ENCODE data around the gene MROH7.

The MROH7 gene

DNA sequence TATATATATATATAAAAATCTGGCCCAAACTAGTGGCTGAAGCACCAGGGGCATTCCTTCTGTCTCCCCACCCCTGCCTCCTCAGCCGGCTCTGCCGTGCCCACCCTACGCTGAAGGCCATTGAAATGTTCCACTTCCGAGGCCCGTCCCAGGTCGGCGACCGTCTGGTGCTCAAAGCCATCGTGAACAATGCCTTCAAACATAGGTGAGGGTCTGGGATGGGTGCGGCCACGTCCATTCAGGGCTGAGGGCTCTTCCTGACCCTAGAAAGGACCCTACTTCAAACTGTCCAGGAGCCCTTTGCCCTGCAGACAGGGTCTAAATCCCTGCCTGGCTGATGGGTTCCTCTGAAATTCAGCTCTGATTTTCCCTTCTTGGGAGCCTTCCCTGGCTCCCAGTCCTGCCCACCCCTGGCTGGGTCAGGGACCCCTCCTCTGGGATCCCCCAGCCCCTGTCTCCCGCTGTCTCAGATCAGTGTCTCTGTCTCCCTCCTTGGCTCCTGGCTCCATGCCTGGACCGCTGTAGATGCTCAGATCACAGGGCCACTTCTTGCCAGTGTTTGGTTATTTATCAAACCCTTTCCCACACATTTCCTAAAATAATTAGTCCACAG lies 42.3 kb upstream of the MROH7 start:
- Histone ChIP-seq H2AFZ (ENCODE audit: low read length) (no peak overlapping the region), H3K9me3 (ENCODE audit: insufficient read depth, low read depth, low read length) (no peaks in the 10 kb centered on the region), H3K4me2 (ENCODE audit: low read depth, low read length, poor library complexity, severe bottlenecking) (no peak overlapping the region), H3F3A (ENCODE audit: low read depth) (peaks cover 3% of the 10 kb centered on the region; the same call in 1 of the 2 replicates), H3K79me2 (ENCODE audit: insufficient read depth, low read length) (no peaks in the 10 kb centered on the region), H3K4me3 (ENCODE audit: low read length, poor library complexity, severe bottlenecking) (no peak overlapping the region), H3K9me2 (replicated peaks; ENCODE audit: low read depth, low read length) (no peaks in the 10 kb centered on the region), H4K20me1 (ENCODE audit: insufficient read depth, low read length, poor library complexity, severe bottlenecking) (no peaks in the 10 kb centered on the region), H3K27me3 (ENCODE audit: insufficient read depth, low read length, poor library complexity, severe bottlenecking) (no peaks in the 10 kb centered on the region), H3K9ac (ENCODE audit: low read depth, low read length, poor library complexity, severe bottlenecking) (no peak overlapping the region), H3K36me3 (ENCODE audit: insufficient read depth, low read length) (no peaks in the 10 kb centered on the region), H3K4me1 (ENCODE audit: insufficient read depth, low read length, poor library complexity, severe bottlenecking) (peaks cover 21% of the 10 kb centered on the region)
- TF ChIP-seq, protein P1, sequence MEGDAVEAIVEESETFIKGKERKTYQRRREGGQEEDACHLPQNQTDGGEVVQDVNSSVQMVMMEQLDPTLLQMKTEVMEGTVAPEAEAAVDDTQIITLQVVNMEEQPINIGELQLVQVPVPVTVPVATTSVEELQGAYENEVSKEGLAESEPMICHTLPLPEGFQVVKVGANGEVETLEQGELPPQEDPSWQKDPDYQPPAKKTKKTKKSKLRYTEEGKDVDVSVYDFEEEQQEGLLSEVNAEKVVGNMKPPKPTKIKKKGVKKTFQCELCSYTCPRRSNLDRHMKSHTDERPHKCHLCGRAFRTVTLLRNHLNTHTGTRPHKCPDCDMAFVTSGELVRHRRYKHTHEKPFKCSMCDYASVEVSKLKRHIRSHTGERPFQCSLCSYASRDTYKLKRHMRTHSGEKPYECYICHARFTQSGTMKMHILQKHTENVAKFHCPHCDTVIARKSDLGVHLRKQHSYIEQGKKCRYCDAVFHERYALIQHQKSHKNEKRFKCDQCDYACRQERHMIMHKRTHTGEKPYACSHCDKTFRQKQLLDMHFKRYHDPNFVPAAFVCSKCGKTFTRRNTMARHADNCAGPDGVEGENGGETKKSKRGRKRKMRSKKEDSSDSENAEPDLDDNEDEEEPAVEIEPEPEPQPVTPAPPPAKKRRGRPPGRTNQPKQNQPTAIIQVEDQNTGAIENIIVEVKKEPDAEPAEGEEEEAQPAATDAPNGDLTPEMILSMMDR (conservative IDR thresholded peaks at IDR 0.05; ENCODE audit: low read length), result no peak
- no peak for TF ChIP-seq EZH2phosphoT487 (IDR thresholded peaks at IDR 0.05; ENCODE audit: borderline replicate concordance)

DNA sequence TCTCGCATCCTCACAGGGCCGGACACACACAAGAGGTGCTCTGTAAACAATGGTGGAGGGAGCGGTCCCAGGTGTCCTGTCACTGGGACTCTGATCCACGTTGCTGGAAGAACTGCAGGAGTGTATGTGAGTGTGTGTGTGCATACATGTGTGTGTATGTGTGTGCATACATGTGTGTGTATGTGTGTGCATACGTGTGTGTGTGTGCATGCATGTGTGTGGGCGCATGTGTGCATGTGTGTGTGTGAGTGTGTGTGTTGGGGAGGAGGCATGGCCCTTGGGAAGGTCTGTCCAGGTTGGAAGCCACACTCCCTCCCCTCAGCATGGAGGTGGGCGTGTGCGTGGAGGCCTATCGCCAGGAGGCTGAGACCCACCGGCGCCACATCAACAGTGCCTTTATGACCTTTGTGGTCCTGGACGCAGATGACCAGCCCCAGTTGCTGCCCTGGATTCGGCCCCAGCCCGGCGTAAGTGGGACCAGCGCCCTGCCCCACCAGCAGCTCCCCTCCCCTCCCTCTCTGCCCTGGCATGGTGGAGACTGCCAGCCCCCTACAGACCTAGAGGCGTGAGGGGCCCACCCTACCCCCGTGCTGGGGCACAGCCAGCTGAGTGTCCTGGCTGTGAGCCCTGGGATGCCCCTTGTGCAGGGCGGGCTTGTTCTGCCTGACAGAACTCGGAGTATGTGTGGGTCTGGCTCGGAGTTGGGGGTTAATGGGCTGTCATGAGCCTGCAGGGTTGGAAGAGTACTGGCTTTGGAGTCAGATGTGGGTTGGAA lies 40.5 kb upstream of the MROH7 start:
- H2AFZ ChIP-seq (ENCODE audit: low read length), result no peak overlapping the region
- no peaks in the 10 kb centered on the region for H3K9me3 ChIP-seq (ENCODE audit: insufficient read depth, low read depth, low read length)
- no peak overlapping the region for H3K4me3 ChIP-seq (ENCODE audit: low read length, poor library complexity, severe bottlenecking)
- no peaks in the 10 kb centered on the region for H3K36me3 ChIP-seq (ENCODE audit: insufficient read depth, low read length)
- no peaks in the 10 kb centered on the region for H4K20me1 ChIP-seq (ENCODE audit: insufficient read depth, low read length, poor library complexity, severe bottlenecking)
- peaks cover 35% of the 10 kb centered on the region for H3K4me1 ChIP-seq (ENCODE audit: insufficient read depth, low read length, poor library complexity, severe bottlenecking)
- H3K27me3 ChIP-seq (ENCODE audit: insufficient read depth, low read length, poor library complexity, severe bottlenecking), result no peaks in the 10 kb centered on the region
- no peak overlapping the region for H3K4me2 ChIP-seq (ENCODE audit: low read depth, low read length, poor library complexity, severe bottlenecking)
- no peaks in the 10 kb centered on the region for H3K9me2 ChIP-seq (replicated peaks; ENCODE audit: low read depth, low read length)
- H3K79me2 ChIP-seq (ENCODE audit: insufficient read depth, low read length), result no peaks in the 10 kb centered on the region
- no peak overlapping the region for H3K9ac ChIP-seq (ENCODE audit: low read depth, low read length, poor library complexity, severe bottlenecking)
- TF ChIP-seq EZH2phosphoT487 (IDR thresholded peaks at IDR 0.05; ENCODE audit: borderline replicate concordance), result no peak
- TF ChIP-seq, protein P1 (conservative IDR thresholded peaks at IDR 0.05; ENCODE audit: low read length), result no peak
- peaks cover 8% of the 10 kb centered on the region; the same call in 1 of the 2 replicates for H3F3A ChIP-seq (ENCODE audit: low read depth)

DNA sequence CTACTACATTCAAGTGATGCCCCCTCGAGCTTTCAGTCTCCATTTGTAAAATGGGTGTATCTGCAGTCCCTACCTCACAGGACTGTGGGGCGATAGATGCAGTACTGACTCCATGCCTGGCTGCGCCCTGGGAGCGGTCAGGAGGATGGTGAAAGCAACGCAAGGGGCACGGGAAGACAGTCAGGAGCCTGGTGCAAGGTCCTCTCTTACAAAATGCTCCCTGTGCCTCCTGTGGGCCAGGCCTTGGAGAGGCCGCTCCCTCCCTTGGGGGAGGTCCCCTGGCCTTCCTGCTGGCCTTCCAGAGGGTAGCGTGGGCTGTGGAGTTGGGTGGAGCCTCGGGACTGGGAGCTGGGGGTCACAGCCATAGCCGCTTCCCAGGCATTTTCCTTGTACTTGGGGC lies 39.9 kb upstream of the MROH7 start:
- no peaks in the 10 kb centered on the region for H3K79me2 ChIP-seq (ENCODE audit: insufficient read depth, low read length)
- no peaks in the 10 kb centered on the region for H3K9me3 ChIP-seq (ENCODE audit: insufficient read depth, low read depth, low read length)
- TF ChIP-seq, protein P1 (conservative IDR thresholded peaks at IDR 0.05; ENCODE audit: low read length), result no peak
- no peak for TF ChIP-seq EZH2phosphoT487 (IDR thresholded peaks at IDR 0.05; ENCODE audit: borderline replicate concordance)
- H3K36me3 ChIP-seq (ENCODE audit: insufficient read depth, low read length), result no peaks in the 10 kb centered on the region
- peaks cover 8% of the 10 kb centered on the region; the same call in 1 of the 2 replicates for H3F3A ChIP-seq (ENCODE audit: low read depth)
- H3K27me3 ChIP-seq (ENCODE audit: insufficient read depth, low read length, poor library complexity, severe bottlenecking), result no peaks in the 10 kb centered on the region
- no peak overlapping the region for H3K4me2 ChIP-seq (ENCODE audit: low read depth, low read length, poor library complexity, severe bottlenecking)
- no peaks in the 10 kb centered on the region for H3K9me2 ChIP-seq (replicated peaks; ENCODE audit: low read depth, low read length)
- H3K9ac ChIP-seq (ENCODE audit: low read depth, low read length, poor library complexity, severe bottlenecking), result no peak overlapping the region
- H2AFZ ChIP-seq (ENCODE audit: low read length), result no peak overlapping the region
- H3K4me3 ChIP-seq (ENCODE audit: low read length, poor library complexity, severe bottlenecking), result no peak overlapping the region
- H3K4me1 ChIP-seq (ENCODE audit: insufficient read depth, low read length, poor library complexity, severe bottlenecking), result peaks cover 40% of the 10 kb centered on the region
- H4K20me1 ChIP-seq (ENCODE audit: insufficient read depth, low read length, poor library complexity, severe bottlenecking), result no peaks in the 10 kb centered on the region
